GM21825 (cell line): Measurements from ENCODE around the gene FILIP1L.
"Not testable (repeated sequence)": the region's sequence is repeated elsewhere in the genome, so short reads cannot be mapped to it uniquely, and the experiment has no call there.

Experiments used
- ATAC-seq: cut with Tn5 transposase; IDR thresholded peaks from one replicate; pipeline ENCODE4 v1.9.1; 2021; ENCODE audit warnings: mild to moderate bottlenecking, moderate library complexity; ENCODE audit not compliant: unreplicated experiment

Gene FILIP1L

DNA sequence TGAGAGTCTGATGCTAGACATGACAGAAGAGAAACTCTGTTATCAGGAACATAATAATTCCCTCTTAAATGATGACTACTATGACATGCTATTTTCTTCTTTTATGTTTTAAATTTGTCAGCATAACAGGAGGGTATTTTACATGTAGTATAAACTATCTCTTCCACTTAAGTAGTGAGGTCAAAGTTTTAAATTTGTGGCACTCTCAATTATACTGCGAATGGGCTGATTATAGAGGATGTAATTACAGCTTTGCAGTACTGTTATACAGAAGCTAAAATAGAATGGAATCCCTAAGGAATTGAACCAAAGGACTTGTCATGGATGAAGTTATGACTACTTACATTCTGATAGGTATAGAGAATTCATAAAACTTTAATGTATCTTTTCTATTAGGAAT lies 262.3 kb downstream of the FILIP1L start:
- ATAC-seq: no peak

DNA sequence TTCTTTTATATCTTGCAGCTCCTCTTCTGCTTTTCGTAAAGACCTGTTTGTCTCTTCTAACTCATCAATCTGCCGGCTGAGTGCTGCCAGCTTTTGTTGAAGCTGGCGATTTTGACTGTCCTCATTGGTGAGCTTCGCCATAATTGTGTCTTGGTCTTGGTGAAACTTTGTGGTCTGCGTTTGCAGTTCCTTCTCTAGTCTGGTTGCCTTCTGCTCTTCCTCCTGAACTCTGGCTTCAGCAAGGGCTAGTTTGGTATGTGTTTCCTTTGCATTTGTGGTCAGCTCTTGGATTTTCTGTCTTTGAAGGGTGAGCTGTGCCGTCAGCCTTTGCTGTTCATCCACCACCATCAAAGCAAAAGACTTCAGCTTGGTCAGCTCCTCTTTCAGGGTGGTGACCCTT lies 263.7 kb downstream of the FILIP1L start:
- no peak for ATAC-seq

DNA sequence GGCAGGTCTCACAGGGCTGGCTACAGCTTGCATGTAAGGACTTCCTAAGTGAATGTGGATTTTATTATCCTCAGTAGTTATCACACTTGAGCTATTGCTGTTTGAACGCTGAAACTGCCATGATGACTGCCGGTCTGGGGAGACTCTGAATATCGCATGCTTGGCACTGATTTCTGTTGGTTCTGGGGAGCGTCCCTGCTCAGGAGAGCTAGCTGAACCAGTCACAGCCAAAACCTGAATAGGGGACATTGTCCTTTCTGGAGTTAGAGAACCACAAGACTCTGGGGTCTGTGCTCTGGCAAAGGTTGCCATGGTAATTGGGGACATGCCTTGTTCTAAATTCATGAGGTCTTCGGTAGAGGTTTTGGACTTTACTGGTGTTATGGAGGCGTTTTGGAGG lies 265.9 kb downstream of the FILIP1L start:
- ATAC-seq: no peak

DNA sequence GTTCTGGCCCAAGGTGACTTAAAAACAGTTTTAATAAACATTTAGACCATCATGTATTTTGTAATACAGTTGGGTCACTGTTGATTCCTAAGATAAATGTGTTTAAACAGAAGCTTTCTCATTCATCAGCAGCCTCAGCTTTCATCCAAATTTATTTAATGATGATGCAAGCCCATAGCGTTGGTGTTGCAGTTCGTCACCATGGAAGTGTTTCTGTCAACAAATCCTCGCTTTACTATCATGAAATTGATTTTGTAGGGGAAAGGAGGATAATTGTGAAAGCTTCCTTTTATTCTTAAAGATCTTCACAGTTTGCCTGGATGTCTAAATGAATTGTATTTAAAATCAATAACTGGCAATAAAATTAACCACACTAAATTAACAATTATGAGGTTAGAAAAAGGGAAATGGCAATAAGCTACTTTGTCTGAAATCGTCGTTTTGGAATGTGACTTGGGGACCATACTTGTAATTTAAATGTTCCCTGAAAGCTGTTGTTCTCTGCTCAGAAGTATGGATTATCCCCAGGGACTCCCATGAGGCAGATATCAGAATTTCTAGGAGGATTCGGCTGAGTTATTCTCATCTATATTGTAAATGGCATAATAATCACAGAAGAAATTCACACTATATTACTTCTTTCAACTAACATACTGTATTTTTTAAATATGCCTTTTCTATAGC lies 267.7 kb downstream of the FILIP1L start:
- ATAC-seq: no peak

DNA sequence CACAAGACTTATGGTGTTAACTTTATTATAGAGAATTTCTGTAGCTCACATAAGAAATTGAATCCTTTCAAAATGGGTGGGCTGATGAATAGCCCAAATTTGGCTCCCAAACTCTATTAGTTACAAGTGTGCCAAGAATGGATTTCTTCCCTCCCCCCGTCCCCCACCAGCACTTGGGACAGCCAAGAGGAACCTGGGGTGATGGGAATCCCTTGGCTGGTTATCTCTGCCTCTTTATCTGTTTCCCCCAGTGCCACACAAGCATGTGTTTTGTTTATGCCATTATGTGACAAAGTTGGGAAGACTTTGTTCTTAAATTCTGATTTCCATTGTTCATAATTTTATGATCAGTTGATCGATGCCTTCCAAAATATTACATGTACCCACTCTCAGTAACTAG lies 268.3 kb downstream of the FILIP1L start:
- no peak for ATAC-seq

DNA sequence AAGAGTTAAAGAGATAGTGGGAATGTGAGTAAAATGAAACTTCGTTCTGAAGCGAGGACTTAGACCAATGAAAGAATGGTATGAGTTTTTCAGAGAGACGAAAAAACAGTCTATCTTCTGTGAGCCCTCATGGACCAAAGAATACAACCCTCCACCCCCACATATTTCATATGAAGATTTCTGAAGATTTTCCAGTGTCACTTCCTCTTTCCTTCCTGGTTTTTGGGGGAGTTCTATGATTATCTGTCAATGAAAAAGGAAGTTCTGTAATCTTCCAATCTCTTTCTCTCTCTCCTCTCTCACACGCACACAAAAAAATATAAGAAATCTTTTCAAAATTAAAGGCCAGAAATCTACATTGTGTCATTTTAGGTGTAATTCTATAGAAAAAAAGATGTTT lies 269.0 kb downstream of the FILIP1L start:
- ATAC-seq: no peak

DNA sequence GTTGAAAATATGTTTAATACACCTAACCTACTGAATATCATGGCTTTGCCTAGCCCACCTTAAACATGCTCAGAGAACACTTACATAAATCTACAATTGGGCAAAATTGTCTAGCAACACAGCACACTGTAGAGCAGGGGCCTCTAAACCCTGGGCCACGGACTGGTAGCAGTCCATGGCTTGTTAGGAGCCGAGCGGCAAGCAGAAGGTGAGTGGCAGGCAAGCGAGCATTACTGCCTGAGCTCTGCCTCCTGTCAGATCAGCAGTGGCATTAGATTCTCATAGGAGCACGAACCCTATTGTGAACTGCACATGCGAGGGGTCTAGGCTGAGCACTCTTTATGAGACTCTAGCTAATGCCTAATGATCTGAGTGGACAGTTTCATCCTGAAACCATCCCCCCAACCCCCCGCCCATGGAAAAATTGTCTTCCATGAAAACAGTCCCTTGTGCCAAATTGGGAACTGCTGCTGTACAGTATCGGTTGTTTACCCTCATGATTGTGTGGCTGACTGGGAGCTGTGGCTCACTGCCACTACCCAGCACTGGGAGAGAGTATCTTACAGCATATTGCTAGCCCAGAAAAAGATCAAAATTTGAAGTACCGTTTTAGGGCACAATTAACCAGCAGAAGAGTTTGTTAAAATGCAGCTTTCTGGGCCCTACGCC lies 270.6 kb downstream of the FILIP1L start:
- ATAC-seq: no peak

DNA sequence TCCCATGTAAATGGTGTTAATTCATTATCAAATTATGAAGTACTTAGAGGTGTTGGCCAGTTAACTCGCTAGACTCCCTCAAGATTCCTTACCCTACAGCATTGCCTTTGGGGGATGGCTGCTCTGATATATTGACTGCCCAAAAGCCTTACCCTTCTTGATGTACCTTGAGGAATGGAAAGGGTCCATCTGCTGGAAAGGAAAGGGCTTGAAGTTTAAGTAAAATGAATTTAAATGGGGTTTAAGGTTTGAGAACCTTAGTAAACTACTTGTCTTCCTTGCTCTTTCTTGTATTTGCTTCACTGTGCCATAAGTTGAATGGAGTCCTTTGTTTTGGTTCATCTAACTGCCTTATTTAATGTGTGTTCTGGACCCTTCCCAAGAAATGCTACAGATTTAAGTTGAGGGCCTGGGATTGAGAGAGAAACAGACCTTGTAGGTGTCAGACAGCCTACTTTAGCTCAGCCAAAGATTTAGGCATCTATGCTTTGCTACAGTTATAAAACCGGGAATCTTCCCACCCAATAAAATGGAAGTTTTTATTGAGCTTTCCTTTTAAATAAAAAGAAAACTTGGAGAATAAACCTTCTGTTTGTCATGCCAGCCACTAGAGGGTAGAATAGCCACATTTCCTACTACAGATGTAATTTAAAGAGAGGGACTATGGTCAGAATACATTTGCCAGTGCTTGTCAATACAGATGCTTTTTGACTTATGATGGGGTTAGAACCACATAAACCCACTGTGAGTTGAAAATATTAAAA lies 271.3 kb downstream of the FILIP1L start:
- peak; percentile 66 for ATAC-seq

DNA sequence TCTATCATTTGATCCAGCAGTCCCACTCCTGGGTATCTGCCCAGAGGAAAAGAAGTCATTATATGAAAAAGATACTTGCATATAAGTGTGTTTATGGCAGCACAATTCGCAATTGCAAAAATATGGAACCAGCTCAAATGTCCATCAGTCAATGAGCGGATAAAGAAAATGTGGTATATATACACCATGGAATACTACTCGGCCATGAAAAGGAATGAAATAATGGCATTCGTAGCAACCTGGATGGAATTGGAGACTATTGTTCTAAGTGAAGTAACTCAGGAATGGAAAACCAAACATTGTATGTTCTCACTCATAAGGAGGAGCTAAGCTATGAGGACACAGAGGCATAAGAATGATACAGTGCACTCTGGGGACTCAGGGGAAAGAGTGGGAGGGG lies 272.4 kb downstream of the FILIP1L start:
- ATAC-seq: not testable (repeated sequence)

DNA sequence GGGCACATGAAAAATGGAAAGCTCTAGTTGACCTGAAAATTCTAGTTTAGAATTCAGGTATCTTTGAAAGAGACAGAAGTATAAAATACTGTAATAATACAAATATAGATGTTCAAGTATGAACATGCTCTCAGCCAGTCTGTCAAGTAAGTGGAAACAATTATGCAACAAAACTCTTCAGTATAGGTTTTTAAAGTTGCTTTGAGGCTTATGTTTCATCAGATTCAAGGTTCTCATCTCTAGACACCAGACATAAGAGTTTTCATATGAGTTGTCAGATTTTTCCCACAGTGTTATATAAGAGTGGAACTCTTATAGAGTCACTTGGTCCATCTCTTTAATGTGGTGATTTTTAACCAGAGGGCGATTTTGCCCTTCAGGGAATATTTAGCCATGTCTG lies 274.7 kb downstream of the FILIP1L start:
- no peak for ATAC-seq

DNA sequence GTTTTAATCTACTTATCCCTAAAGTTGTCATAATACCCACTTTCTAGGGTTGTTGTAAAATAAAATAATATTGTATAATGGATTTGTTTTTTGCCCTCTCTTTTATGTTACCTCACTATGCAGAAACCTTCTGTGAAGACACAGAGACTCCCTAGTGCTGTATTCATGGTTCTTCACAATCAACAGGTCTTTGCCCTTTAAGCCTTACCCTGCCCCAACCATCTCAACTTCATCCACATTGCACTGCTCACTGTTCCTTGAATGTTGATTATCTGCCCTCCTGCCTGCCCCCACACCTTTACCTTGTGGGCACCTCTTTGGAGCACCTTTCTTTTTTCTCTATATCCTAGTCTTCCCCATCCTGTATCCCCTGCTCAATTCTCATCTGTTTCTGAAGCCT lies 275.5 kb downstream of the FILIP1L start:
- no peak for ATAC-seq

DNA sequence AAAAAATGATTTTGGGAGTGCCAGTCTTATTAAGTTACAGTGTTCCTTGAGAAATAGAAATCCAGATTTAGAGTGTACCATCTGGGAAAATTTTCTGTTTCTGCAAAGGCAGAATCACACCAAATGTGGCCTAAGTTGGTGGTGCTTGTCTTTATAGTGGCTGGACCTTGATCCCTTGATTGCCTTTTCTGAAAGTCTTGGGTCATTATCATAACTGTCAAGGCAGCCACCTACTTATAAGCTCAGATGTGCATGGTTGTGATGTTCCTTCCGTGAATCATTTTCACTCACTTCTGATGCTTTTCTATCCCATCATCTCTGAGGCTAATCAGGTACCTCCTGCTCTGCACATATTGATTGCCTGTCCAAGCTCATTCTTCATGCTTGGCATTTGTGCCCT lies 276.6 kb downstream of the FILIP1L start:
- no peak for ATAC-seq

DNA sequence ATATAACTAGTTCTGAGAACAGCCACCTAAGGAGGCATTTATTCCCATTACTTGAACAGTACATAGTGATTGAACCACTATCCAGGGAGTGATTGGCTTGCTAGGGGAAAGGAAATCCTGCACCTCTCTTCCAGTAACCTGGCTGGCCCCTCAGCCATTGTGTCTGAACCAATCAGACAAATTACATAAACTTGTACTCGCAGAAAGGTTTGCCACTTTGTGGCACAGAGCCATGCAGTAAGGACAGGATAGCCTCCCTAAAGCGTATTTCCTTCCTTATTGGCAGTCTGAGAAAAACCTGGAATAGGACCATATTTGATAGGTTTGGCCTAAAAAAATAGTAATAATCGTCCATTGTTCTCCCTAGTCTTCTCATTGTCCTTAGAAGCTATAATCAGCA lies 277.6 kb downstream of the FILIP1L start:
- no peak for ATAC-seq

DNA sequence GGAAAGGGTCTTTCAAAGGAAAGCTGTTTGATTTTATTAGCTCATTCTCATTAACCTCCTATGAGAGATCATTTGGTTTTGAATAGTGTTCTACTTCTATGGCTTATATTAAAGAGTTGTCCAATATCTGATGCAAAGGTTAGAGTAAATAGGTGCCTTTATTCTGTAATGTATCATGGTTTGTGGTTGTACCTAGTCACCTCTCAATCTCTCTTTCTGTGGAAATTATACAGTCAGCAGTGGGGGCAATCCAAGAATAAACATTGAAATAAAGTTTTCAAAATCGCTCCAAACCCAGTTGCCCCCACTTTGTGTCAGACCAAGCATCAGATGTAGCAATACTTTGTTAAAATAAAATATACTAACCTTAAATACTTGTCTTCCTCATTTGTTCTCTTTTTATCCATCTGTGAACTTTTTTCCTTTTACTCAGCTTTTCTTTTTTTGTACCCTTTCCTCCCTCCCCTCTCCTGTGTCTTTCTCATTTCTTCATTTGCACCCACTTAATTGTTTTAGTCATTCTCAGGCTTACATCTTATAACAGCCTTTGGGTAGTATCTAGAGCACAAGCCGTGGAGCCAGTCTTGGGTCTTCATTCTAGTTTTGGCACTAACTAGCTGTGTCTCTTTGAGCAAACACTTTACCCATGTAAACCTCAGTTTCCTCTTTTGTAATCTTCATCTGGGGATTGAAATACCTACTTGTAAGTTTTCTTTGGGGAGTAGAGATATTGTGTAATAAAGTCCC lies 279.9 kb downstream of the FILIP1L start:
- ATAC-seq: no peak

DNA sequence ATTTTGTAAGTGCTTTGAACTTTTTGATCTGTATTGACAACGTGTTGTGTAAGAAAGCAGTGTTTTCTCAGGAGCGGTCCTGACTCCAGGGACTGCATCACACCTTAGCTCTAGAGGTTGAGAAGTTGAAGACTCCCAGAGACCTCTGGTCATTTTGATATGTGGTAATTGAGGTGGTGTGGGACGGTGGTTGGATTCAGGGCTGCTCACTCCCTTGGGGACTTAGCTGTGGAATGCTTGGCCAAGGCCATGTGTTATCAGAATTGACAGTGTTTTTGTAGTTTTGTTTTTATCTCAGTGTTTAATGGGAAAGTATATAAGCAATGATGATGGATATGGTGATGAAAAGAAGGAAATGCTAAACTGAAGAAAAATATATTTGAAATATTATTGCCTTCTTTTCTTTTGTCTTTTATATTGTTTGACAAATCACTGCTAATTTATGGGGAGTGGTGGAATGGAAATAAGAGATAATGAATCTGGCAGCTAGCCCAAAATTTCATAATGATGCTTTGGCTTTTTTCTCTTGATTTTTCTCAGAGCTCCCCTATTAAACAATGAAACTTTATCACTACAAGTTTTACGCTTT lies 280.6 kb downstream of the FILIP1L start:
- no peak for ATAC-seq

DNA sequence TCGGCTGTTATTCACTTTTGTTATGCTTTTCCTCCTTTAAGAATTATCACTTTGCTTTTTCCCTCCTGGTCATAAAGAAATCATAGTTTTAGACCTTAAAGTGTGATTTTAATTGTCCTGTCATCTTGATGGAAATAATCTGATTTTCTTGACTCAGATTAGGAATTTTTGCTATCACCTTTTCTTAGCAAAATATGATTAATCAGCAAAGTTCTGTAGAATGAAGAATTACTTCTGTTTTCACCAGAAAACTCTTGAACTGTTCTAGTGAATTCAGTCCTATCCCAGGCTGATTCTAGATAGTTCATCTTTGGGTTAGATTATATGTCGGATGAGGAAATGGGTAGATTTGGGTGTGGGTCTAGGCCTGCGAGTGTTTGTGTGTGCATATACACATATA lies 284.5 kb downstream of the FILIP1L start:
- no peak for ATAC-seq

DNA sequence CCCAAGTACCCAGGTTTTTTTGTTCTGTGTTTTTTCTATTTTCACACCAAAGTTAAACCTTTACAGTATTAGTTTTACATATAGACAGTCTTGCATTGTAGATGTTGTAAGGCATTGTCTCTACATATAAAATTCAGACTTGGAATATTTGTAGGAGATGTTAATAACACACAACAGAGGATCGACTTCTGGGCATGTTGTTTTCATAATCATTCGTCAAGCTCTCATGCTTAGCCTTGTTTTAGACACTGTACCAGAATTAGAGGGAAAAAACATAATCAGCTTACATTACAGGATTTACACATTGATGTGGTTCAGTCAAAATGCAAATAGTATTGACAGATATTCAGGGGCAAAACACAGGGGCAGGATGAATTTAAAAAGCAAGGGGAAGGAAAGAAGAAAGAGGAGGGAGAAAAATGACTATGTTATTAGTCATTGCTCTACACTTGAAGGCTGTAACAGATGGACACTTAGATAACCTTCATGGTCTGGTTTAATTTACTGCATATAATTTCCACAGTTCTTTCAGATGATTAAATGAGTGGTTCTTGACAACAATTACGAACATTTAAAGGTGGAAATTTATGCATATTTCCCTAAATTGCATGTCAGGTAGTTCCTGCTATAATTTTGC lies 289.2 kb downstream of the FILIP1L start:
- ATAC-seq: no peak

DNA sequence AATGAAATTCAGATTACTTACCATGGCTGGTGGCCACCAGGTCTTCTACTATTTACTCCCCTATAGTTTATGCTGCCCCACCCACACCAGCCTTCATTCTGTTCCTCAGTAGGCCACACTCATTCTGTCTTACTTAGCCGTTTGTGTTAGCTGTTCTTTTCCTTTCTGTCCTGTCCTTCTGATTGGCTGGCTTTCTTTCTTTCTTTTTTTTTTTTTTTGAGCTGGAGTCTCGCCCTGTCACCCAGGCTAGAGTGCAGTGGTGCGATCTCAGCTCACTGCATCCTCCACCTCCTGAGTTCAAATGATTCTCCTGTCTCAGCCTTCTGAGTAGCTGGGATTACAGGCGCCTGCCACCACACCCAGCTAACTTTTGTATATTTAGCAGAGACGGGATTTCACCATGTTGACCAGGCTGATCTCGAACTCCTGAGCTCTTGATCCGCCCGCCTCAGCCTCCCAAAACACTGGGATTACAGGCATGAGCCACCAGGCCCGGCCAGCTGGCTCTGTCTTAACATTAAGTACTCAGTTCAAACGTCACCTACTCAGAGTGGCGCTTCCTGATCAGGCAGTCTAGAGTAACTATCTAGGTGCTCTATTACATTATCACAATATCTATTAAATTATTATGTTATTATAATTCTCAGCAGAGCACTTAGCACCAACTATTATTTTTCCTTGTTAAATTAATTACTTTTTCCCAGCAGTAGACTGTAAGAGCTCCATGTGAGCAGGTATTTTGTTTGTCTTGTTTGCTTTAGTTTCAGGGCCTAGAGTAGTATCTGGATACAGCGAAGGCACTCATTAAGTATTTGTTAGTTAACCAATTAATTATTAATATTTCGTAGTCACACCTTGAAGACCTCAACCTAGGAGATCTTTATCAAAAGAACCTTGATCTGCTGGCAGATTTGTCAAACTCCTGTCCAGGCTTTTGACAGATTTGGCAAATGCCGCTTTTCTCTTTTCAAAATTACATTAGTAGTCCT lies 290.3 kb downstream of the FILIP1L start:
- ATAC-seq: no peak

DNA sequence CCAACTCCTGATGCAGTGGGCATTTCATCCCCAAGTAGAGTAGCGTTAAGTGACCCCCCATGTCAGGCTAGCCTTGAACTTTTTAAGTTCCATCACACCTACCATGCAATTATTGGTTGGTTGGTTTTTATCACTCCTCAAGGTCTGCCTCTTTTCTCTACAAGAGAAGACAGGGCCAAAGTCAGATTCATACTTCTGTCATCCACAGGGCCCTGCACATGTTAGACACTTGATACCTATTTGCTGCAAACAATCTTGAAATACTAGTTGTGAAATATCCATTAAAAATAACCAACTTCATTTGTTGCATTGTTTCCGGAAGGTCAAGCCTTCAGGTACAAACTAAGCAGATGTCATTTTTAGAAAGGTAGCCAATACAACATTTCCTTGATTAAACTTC lies 295.5 kb downstream of the FILIP1L start:
- no peak for ATAC-seq
